ENCODE results near the gene TBC1D14. TPM values are rescaled to one million over a fixed set of nuclear protein-coding genes. Genes with fewer than 3 reads are reported as not detected.

TBC1D14 gene
- total and polyA plus RNA-seq, 2 of the 4 experiments (the other 2 are of a cell fraction) = 31.7 to 40.7 TPM

GRCh38 chr4:6869944-6870343 lies 39.7 kb upstream of the TBC1D14 start:
- Histone ChIP-seq H3K23ac (ENCODE audit: low read depth, low read length) (no peak overlapping the region), H4K91ac (ENCODE audit: insufficient read depth, low read depth, low read length) (no peak overlapping the region), H3K4me2 (ENCODE audit: low read depth, low read length) (no peak overlapping the region), H3K4ac (ENCODE audit: low read depth, low read length) (no peak overlapping the region), H3K56ac (ENCODE audit: extremely low read depth, insufficient read depth, low read length) (no peak overlapping the region), H2BK5ac (ENCODE audit: low read depth, low read length, poor library complexity, severe bottlenecking) (no peak overlapping the region), H2BK15ac (ENCODE audit: low read depth, low read length) (no peak overlapping the region), H3K18ac (ENCODE audit: low read depth, low read length) (no peak overlapping the region), H3K79me1 (ENCODE audit: low read depth in 1 of 2, low read length in 2 of 2) (peaks cover 18 to 41% of the 10 kb centered on the region in 2 experiments), H4K20me1 (ENCODE audit: insufficient read depth, low read length) (peaks cover 11% of the 10 kb centered on the region), H3K9ac (ENCODE audit: low read depth, low read length) (no peak overlapping the region), H3K36me3 (ENCODE audit: control insufficient read depth, insufficient read depth, low read length) (peaks cover 36% of the 10 kb centered on the region), H4K5ac (ENCODE audit: low read depth, low read length) (no peak overlapping the region), H3K9me3 (ENCODE audit: control insufficient read depth, insufficient read depth, low read length) (no peaks in the 10 kb centered on the region), H2AK9ac (replicated peaks; ENCODE audit: low read depth, low read length, poor library complexity) (no peak overlapping the region), H2BK120ac (ENCODE audit: low read depth, low read length) (no peak overlapping the region), H3K4me3 (ENCODE audit: insufficient read depth, low read depth, low read length) (no peak overlapping the region), H4K8ac (ENCODE audit: low read depth in 2 of 2, low read length in 2 of 2) (no peak overlapping the region), H2BK20ac (ENCODE audit: low read depth, low read length) (no peak overlapping the region), H3K4me1 (ENCODE audit: control insufficient read depth, insufficient read depth, low read length) (no peaks in the 10 kb centered on the region), H3K27ac (ENCODE audit: insufficient read depth, low read length) (no peak overlapping the region), H2AFZ (replicated peaks; ENCODE audit: low read length, poor library complexity) (no peak overlapping the region), H2AK5ac (ENCODE audit: low read depth, low read length) (no peak overlapping the region), H3K14ac (replicated peaks; ENCODE audit: low read depth, low read length) (no peak overlapping the region), H3K9me1 (ENCODE audit: insufficient read depth, low read length) (0 out of 2 replicates have a peak, but pooled peaks cover 3% of the 10 kb centered on the region), H3K27me3 (ENCODE audit: control insufficient read depth, insufficient read depth, low read length) (no peaks in the 10 kb centered on the region)
- in situ Hi-C loops (cut with MboI; ENCODE audit: low sequenced_read_pairs) (no loop called here), dilution Hi-C loops (cut with HindIII; ENCODE audit: low sequenced_read_pairs, unreplicated experiment) (no loop called here), intact Hi-C loops (cut with micrococcal nuclease) (no loop called here)
- ATAC-seq (ENCODE audit: low read depth) (0 out of 2 replicates have a peak, but pooled peaks have one; percentile 24), DNase-seq (no peak)
- no peak for TF ChIP-seq POLR2A (IDR thresholded peaks at IDR 0.05; ENCODE audit: low read depth, low read length)
- peak; percentile 39; the same call in 1 of the 2 replicates for TF ChIP-seq RFX5 (IDR thresholded peaks at IDR 0.05; ENCODE audit: low read depth, low read length)
- no CpG with 5 or more reads among the region's 2 CpGs for WGBS, 2 experiments (ENCODE audit: extremely low coverage in 2 of 2, insufficient read length in 1 of 2)
- ChIA-PET CTCF (no interaction called here), POLR2A (ENCODE audit: unreplicated experiment) (no interaction called here)
- BruUV-seq (replicated peaks) = no TSS peak
